Fibroblast of skin of right quadriceps (primary cell): ENCODE measurements around the gene LAMB2.

Source experiments
- DNase-seq: peaks from one replicate; pipeline ENCODE4 v3.0.0-alpha.2; 2013

LAMB2 gene

GRCh38 chr3:49120438-49121131 lies 12.3 kb downstream of the LAMB2 start, which contains the start of gene USP19:
TSS of gene USP19 (minus strand) at chr3:49120823. CDS start at chr3:49119145, 1,678 bp downstream.
- DNase-seq: peak; percentile 92

DNA sequence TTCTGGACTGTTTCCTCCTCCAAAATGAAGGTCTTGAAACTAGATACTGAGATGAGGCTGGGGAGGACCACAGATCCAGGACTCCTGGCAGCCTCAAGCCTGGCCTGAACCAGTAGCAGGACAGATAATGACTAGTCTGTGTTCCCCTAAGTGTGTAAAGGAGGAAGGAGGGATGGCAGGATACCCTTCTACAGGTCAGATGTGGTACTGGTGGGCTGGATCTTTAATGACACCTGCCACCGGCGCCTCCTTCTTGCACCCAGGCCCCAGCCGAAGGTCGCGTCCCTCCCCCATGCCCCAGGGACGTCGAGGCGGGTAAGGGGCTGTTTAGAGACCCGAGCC lies 12.8 kb downstream of the LAMB2 start:
- DNase-seq: no peak

GRCh38 chr3:49119439-49119838 lies 13.4 kb downstream of the LAMB2 start:
- DNase-seq: no peak

- DNase-seq: no peak
These were observed 13.8 kb downstream of the LAMB2 start for GRCh38 chr3:49119036-49119435.

DNA sequence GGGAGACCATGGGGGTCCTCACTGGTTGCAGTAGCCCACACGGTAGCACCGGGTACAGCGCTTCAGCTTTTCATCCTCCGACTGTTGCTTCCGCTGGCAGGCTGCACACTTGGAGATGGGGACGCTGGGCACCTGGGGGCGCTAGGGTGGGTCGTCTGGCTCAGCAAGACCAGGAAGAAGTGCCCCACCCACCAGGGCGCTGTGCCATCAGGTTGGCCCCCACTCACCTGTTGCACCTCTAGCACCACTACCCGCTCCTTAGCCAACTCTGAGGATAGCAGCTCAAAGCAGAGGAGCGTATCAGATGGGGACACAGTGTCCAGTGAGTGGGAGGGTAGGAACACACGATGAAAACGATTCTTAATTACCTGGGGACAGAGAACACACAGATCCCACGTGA lies 20.6 kb downstream of the LAMB2 start:
- no peak for DNase-seq

DNA sequence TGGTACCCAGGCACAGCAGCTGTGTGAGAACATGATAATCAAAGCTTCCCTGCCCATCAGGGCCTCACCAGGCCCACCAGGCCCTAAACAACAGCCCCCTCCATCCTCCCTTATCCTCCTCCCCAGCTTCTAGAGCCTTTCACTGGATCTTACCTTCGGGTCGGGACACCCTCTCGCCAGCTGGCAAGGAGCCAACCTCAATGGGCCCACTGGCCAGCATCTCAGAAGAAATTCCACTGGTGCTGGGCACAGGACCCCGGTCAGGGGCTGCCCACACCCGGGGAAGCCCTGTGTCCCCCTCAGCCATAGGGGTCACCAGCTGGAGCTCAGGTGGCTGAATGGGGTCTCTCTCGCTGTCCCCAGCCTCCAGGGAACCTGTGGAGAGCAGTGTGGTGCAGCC lies 21.5 kb downstream of the LAMB2 start:
- DNase-seq: no peak

DNA sequence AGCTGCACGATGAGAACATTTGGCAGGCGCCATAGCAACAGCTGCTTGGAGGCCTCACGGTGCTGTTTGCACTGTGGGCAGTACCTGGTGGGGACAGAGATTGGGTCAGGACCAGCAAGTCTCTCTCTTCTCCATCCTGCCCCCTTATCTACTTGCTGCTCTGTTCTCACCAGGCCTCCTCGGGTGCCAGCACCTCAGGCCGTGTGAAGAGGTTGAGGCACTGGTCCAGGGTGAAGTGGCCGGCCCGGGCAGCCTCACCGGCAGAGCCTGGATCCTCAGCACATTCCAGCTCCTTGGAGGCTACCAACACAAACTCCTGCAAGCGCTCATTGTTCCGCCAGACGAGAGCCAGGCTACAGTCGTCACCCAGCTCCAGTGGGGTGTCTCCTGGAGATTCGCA lies 22.1 kb downstream of the LAMB2 start:
- no peak for DNase-seq

DNA sequence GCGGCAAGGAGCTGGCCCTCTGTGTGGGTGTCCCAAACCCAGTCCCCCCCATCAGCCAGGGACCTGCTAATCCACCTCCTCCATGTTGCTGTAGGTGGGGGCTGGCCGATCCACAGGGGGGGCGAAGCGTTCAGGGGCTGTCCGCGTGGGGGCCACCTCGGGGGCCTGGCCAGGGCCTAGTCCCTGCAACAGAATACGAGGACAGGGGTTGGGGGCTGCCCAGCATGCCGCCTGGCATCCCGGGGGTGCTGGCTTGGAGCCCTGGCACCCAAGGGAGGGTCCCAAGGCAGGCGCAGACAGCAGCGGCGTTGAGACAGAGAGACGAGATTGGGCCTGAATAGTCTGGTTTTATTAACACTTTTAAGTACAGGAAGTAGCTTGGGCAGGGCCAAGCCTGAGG lies 24.5 kb downstream of the LAMB2 start:
- no peak for DNase-seq

- DNase-seq: peak; percentile 94
These were observed 28.2 kb downstream of the LAMB2 start, which contains the start of gene QARS1 for GRCh38 chr3:49104427-49105291. TSS of gene QARS1 (minus strand) at chr3:49104757. CDS start at chr3:49104733, 24 bp downstream.

DNA sequence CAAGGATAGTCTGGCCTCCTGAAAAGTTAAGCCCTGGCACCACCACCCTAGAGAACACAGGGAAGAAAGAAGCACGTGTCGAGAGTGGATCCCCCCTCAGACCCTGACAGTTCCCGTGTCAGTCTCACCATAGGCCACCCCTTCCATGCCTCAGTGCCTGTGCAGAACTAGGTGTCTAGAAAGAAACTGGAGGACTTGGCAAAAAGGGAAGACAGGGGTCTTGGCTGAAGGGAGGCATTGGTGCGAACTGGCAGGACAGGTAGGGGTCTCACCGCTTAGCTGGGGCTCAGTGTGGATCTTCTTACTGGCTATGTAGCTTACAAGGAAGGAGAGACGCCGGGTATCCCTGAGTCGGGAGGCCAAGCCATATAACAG lies 28.8 kb downstream of the LAMB2 start:
- no peak for DNase-seq

GRCh38 chr3:49100046-49100615 lies 32.7 kb downstream of the LAMB2 start:
- DNase-seq: no peak

- no peak for DNase-seq
These were observed 33.8 kb downstream of the LAMB2 start for GRCh38 chr3:49098910-49099630.

- peak; percentile 11 for DNase-seq
These were observed 34.4 kb downstream of the LAMB2 start for GRCh38 chr3:49098429-49098828.

- peak; percentile 99 for DNase-seq
These were observed 38.7 kb downstream of the LAMB2 start, which contains the start of gene QRICH1 for GRCh38 chr3:49093853-49094767. TSS of gene QRICH1 (minus strand) at chr3:49094071. CDS start at chr3:49077017, 17,054 bp downstream.

DNA sequence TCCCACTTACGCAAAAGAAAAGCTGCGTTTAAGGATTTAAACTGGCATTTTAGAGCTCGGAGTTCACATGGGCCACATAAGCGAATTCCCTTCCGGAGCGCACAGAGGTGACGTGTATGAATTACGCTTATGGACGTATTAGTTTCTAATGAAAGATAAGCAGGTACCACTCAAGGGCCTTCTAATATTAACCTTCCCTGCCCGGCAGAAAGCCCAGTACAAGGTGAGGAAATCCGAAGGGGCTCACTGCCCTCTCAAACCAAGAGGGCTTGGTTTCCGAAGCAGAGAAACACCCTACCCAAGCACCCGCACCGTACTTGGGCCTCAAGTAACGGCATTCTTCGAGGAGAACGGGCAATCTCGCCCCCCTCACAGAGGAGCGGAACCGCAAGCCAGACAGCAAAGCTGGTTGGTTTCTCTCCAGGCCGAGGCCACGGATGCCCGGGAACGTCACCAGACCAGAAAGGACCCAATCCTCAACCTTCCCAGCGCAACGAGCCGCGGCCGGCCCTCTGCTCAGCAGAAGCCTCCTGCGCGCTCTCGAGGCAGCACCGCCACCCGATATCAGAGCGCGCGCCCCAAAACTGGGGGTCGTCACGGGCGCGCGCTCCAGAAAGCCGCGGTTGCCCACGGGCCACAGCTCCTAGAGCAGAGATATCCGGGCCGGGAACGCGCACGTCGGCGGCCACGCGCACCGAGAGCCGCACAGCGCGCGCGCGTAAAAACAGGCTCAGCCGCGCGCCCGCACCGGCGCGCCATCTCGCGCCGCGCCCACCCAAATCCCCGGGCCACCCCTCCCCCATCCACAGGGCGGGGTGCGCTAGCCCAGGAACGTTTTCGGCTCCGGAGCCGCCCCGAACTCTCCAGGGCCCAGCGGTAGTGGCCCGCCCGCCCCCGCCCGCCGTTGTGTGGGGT lies 39.7 kb downstream of the LAMB2 start:
- peak; percentile 79 for DNase-seq

DNA sequence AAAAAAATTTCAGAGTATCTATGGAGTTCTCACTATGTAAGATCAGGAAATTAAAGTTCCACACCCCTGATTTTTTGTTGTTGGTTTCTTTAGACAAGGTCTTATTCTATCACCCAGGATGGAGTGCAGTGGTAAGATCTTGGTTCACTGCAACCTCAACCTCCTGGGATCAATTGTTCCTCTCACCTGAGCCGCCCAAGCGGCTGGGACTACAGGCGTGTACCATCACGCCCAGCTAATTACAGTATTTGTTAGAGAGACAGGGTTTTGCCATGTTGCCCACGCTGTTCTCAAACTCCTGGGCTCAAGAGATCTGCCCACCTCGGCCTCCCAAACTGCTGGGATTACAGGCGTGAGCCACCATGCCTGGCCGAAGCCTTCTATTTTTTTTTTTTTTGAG lies 51.4 kb downstream of the LAMB2 start:
- DNase-seq: no peak

DNA sequence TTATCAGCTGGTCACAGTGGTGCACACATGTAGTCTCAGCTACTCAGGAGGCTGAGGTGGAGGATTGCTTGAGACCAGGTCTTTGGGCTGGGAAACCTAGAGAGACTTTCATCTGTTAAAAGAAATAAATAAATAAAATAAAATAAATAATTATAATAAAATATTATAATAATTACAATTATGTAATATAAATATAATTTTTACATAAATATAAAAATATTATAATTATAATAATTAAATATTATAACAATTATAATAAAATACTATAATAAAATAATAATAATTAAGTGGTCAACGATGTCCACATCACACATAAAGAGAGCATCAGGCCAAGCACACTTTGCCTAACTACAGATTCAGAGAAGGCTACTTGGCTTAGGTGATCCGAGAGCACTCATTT lies 53.6 kb downstream of the LAMB2 start:
- no peak for DNase-seq

DNA sequence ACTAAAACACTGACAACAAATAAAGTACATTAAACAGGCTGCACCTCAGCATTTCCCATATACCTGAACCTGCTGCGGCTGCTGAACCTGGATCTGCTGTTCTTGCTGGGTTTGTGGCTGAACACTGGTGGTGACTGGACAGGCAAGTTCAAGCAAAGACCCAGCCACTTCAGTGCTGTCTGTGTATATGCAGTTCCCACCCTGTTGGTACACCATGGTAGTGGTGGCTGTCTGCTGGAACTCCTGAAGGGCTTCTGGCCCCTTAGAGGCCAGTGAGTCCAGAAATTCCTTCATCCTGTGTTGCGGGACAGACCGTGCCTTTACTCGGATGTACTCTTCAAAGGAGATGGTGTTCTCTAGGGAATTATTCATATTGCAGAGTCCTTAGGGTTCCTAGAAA lies 56.2 kb downstream of the LAMB2 start:
- DNase-seq: no peak

GRCh38 chr3:49076116-49076515 lies 56.7 kb downstream of the LAMB2 start:
- no peak for DNase-seq
